HL-60/S4 (cell line): Measurements from ENCODE around the gene PIGL.

Source experiments
- in situ Hi-C: fragments of 300-500 bp; cut with MboI; formaldehyde crosslinking; loops from 2 replicates; pipeline ENCODE4 v1.14.3; 2022; ENCODE audit warnings: low sequenced_read_pairs

The PIGL gene

GRCh38 chr17:16352303-16352666 lies 135.3 kb downstream of the PIGL start:
- in situ Hi-C loops: no loop called here

DNA sequence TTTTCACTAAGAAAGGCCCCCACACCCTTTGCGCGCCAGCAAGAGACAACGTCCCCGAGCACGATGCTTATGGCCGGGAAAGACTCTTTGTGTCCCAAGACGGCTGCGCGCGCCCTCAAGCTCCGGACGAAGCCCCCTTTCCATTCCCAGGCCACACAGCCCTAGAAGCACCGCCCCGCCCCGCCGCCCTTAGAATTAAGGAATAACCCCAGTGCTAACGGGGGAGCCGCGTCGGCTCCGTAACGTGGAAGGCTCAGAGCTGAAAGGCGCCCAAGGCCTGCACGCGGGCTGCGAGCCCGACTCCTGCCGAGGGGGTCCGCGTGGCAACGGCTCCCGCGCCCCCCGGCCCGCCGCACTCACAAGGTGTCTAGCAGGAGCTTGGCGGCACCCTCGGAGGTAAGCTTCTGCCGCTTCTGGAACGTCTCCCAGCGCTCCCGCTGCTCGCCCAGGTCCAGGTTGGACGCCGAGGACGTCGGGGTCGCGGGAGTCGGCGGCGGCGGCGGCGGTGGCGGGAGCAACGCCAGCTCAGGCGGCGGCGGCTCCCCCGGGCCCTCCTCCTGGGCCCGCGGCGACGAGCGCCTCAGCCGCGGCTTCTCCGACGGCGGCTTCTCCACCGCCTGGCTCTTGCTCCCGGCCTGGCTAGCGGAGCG lies 135.8 kb downstream of the PIGL start:
- in situ Hi-C loops: no loop called here

DNA sequence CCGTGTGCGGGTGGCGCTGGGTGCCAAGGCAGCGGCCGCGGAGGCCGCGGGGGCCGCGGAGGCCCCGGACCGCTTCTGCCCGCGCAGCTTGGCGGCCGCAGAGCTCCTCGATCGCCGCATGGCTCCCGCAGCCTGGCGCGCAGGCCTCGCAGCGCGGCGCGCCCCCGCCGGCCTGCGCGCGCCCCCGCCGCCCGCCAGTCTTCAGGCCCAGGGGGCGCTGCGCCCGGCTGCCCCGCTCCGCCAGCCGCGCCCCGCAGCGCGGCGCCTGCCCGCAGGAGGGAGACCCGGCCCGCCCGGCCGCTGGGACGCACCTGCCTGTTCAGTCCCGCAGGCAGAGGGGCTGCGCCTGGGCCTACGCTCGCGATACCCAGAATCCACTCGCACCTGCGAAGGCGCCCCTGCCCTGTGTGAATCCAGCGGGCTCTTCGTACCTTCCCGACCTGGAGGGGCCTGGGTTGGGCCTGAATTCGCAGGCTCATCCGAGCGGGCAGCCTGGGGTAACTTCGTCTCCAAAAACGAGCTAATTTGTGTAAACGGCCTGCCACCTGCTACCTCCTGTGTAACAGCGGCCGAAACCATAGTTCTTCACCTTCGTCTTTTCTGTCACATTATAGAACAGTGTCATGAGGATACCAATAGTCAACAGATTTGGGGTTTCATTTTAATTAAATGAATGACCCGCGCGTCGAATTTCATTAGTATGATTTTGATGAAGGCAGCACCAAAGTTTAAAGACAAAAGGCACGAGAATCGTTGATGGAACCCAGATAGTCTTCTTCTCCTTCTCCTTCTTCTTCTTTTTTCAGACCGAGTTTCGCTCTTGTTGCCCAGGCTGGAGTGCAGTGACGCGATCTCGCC lies 136.5 kb downstream of the PIGL start, which contains the start of gene CENPV:
Gene CENPV, minus strand, starts transcription at position 153 of the 858 bp plus-strand sequence. Its CDS starts 33 bp downstream, at position 120.
- in situ Hi-C loops: no loop called here

- in situ Hi-C loops: no loop called here
Observed at GRCh38 chr17:16354585-16354984, 137.6 kb downstream of the PIGL start.

- in situ Hi-C loops: no loop called here
Observed at GRCh38 chr17:16358394-16358793, 141.4 kb downstream of the PIGL start.

- in situ Hi-C loops: loop anchor here (10.0 kb wide), 1 partner anchor 163 kb away; no protein-coding TSS in a partner anchor
Observed at GRCh38 chr17:16361874-16362273, 144.9 kb downstream of the PIGL start.

DNA sequence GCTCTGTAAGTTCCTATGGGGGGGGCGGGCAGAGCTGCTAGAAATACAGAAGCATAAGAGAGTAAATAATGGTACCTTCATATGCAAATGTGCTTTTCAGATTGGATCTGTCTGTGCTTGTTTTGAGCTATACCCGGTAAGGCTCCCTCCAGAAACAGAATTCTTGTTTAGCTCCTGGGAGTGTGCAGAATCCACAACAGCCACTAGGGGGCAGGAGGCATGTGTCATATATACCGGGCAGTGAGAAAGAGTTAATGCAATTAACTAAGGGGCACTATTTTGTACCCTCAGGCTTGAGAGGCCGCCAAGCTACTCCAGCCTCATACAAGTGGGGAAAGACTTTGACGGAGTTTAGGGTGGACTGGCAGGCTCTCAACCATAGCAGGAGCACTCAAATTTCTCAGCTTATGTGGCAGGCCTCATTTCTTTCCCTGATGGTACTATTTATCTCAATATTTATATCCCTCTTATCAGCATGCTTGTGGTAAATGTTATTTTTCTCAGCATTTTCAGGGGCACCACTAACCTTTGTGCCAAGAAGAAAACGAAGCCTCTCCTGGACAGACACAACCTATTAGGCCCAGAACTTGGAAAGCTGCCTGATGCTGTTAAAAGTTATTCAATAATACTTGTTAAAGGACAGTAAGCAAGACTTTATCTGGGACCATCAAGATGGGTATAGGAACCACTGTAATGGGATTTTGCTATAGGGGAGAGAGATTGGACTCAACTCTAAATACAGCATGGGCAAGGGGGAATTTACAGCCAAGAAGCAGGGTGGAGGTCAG lies 146.9 kb downstream of the PIGL start:
- in situ Hi-C loops: loop anchor here (10.0 kb wide), 1 partner anchor 161 kb away; no protein-coding TSS in a partner anchor

DNA sequence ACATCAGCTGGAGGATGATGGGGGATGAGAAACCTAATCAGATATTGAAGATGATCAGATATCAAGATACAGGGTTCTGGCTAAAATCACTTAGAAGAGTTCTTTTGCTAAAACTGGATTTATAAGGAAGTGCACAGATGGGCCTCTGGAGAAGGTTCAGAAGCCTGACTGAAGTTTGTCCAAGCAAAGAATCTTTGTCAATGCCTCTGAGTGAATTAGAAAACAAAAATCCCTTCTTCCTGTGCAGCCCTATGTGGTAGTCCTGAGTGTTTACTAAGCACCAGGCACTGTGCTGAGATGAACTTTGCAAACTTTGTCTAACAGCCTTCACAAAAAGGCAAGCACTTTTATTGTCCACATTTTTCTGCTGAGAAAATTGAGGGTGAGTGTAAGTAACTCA lies 147.6 kb downstream of the PIGL start:
- in situ Hi-C loops: loop anchor here (10.0 kb wide), 1 partner anchor 160 kb away; no protein-coding TSS in a partner anchor

- in situ Hi-C loops: no loop called here
Observed at GRCh38 chr17:16371742-16372141, 154.7 kb downstream of the PIGL start.

DNA sequence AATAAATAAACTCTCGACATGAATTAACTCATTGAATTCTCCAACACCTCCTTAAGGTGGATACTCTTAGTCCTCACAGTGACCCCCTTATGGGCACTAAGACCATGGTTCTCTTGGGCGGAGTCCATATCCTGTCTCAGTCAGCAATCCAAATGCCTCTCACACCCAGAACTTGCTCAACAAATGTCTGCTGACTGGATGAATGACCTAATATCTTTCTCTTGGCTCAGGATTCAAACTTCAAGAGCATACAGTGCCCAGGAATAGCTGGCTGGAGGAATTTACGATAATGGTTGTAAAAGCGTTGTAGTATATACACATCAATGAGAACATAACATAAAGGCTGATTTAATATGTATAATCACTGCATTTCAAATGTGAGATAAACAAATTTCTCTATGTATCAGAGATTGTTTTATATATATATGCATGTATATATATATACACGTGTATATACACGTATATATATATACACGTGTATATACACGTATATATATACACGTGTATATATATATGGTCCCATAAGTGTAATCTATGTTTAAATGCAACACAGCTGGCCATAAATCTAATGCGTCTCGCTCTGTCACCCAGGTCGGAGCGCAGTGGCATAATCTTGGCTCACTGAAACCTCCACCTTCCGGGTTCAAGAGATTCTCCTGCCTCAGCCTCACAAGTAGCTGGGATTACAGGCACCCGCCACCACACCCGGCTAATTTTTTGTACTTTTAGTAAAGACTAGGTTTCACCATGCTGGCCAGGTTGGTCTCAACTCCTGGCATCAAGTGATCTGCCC lies 157.3 kb downstream of the PIGL start:
- in situ Hi-C loops: no loop called here
